H1 (cell line): Measurements from ENCODE around the gene CRTC1. TPM values are rescaled to one million over a fixed set of nuclear protein-coding genes. Genes with fewer than 3 reads are reported as not detected.

ENCODE experiments used
- KDM5A ChIP-seq: fragments of 200-600 bp; IDR thresholded peaks from 2 replicates; pipeline ENCODE4 v1.7.1; 2012; ENCODE audit warnings: mild to moderate bottlenecking, low read length, inconsistent platforms, mixed read lengths
- MAFK ChIP-seq: IDR thresholded peaks from 2 replicates; pipeline ENCODE4 v1.6.1; 2012; ENCODE audit warnings: low read depth, mild to moderate bottlenecking, improper control_type of control experiment, low read length
- polyA plus RNA-seq, 7 experiments: library from polyadenylated mRNA; depleted of rRNA in 3 of 7; stranded (reverse) in 5 of 7; unstranded in 2 of 7; fragments of >200 nt in 5 of 7; fragments of 200-250 nt in 2 of 7; gene quantifications; 1 replicate in 5 of 7; 2 replicates in 1 of 7; 4 replicates in 1 of 7; pipeline versions ENCODE4 v1.2.1 to v1.2.3, GENCODE V29; 2011 to 2013; ENCODE audit warnings: missing spikeins in 2 of 7, mixed read lengths in 2 of 7
- total RNA-seq: library from RNA; stranded (reverse); fragmentation: NEBNext Ultra II Directional; extraction: Animal tissue kit (Norgen Biotek cat#: 25700); gene quantifications from 2 replicates; pipeline ENCODE4 v1.2.1, GENCODE V29; 2021

CRTC1 gene
- total and polyA plus RNA-seq, 2 of the 8 experiments (the other 6 are each of a cell fraction or from before 2014, with no cell fraction given): 2.9 to 8.5 TPM

DNA sequence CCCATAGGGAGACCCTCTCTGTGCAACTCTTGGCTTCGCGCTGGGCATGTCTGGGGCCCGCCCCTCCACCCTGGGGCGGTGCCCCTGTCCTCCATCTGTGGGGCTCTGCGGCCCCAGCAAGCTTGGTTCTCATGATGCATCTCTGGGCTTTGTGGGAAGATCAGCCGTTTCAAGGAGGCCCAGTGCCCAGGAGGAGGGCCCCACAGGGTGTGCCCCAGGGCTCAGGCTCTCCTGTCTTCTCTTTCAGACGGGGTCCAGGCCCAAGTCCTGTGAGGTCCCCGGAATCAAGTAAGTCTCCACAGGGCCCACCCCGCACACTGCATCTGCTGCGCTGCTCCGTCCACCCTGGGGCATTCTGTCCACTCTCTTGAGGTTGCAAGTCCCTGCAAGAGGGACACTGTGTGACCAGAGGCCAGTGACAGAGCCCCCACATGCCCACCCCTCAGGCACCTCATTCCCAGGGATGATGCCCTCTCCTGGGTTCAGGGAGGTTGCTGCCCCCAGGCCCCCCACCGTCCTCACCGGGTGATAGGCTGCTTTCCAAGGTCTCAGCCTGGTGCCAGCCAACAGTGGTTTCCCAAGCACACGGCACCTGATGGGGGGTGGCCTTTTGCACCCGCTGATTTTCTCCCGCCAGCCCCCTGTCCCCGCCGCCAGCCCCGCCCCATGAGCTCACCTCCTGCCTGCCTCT, 76.0 kb downstream of the CRTC1 start (continued):
- no peak for TF ChIP-seq KDM5A
- no peak for TF ChIP-seq MAFK
